DMS153 (cell line): ENCODE results near the gene BCL2L1.

Experiments used
- DNase-seq: peaks from one replicate; lab custom pipeline; 2025; lab: John Stamatoyannopoulos, UW

BCL2L1 gene

GRCh38 chr20:31723319-31724078 is 831 bp upstream of the BCL2L1 start:
- DNase-seq: peak; percentile 95

GRCh38 chr20:31723069-31723318 is 326 bp upstream of the BCL2L1 start:
- DNase-seq: no peak

GRCh38 chr20:31721408-31722256 is 1.0 kb downstream of the BCL2L1 start:
- no peak for DNase-seq

- DNase-seq: no peak
Observed at GRCh38 chr20:31720486-31721407, 1.9 kb downstream of the BCL2L1 start.

GRCh38 chr20:31719644-31720485 is 2.8 kb downstream of the BCL2L1 start:
- no peak for DNase-seq

GRCh38 chr20:31718952-31719643 is 3.6 kb downstream of the BCL2L1 start:
- DNase-seq: no peak

- no peak for DNase-seq
Observed at GRCh38 chr20:31717478-31718201, 5.0 kb downstream of the BCL2L1 start.

- DNase-seq: no peak
Observed at GRCh38 chr20:31716818-31717477, 5.7 kb downstream of the BCL2L1 start.

GRCh38 chr20:31716351-31716750 is 6.3 kb downstream of the BCL2L1 start:
- no peak for DNase-seq

- no peak for DNase-seq
Observed at GRCh38 chr20:31715766-31716165, 6.9 kb downstream of the BCL2L1 start.

GRCh38 chr20:31713312-31714273 is 9.1 kb downstream of the BCL2L1 start:
- no peak for DNase-seq

- peak; percentile 12 for DNase-seq
Observed at GRCh38 chr20:31712564-31713311, 9.9 kb downstream of the BCL2L1 start.

GRCh38 chr20:31712112-31712553 is 10.5 kb downstream of the BCL2L1 start:
- peak; percentile 74 for DNase-seq

GRCh38 chr20:31711179-31712111 is 11.2 kb downstream of the BCL2L1 start:
- peak; percentile 30 for DNase-seq

- DNase-seq: peak; percentile 58
Observed at GRCh38 chr20:31710423-31711108, 12.1 kb downstream of the BCL2L1 start.

- peak; percentile 14 for DNase-seq
Observed at GRCh38 chr20:31709939-31710338, 12.7 kb downstream of the BCL2L1 start.
